ENCODE measurements around the gene PRM2.
A peak's percentile ranks its signal among the peaks of the same experiment; 100 is the strongest.

The PRM2 gene, protein sequence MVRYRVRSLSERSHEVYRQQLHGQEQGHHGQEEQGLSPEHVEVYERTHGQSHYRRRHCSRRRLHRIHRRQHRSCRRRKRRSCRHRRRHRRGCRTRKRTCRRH

GRCh38 chr16:11276143-11276895 lies at the start of gene PRM2:
Gene PRM2 (minus strand): TSS chr16:11276480. CDS start chr16:11276370, 110 bp downstream.
- DNase-seq, result no peak

DNA sequence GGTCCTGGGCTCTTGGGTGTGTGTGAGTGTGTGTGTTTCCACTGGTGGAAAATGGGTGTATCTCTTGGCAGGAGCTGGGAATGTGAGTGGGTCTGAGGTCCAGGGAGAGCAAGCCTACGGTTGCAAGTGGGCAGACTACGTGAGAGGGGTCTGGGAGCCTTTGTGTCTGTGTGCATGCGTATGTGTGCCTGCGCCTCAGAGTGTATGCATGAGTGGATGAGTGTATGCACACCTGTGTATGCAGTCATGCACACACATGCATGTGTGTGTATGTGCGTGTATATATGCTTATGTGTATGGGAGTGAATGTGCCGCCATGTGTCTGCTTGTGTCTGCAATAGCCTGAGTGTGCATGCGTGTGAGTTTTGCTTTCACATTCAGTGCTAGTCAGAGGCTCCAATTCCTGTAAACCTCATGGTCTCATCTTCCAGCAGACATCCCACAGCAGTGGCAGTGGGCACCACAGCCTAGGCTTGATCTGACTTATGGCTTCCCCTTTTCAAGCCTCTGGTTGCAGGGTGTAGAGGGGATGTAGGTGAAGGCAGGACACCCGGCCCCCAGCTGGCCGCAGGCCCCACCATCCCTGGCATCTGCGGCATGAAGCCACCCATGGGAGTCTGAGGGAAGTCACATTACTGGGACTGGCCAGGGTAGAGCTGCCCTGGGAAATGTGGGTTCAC lies 49.3 kb upstream of the PRM2 start:
- no peak for DNase-seq

DNA sequence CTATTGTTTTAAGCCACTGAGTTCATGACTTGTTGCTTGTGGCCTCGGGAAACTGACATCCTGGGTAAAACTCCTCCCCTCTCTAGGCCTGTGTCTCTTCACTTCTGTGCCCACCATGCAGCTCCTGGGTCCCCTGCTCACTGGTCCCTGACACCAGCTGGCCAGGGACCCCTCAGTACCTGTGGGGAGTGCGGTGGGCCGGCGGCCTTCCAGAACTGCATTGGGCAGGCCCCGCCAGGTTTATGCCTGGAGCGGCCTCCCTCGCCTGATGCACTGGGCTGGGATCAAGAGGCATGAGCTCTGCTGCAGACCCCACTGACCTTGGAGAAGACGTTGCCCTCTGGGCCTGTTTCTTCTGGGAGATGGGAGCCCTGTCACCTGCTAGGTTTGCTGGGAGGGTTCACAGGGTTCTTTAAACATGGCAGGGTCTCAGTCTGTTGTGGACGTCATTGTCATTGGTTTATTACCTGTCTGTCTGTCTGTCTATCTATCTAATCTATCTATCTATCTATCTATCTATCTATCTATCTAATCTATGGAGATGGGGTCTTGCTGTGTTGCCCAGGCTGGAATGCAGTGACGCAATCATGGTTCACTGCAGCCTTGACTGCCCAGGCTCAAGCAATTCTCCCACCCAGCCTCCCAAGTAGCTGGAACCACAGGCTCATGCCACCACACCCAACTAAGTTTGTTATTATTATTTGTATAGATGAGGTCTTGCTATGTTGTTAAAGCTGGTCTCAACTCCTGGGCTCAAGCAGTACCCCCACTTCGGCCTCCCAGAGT lies 47.5 kb upstream of the PRM2 start:
- no peak for DNase-seq

DNA sequence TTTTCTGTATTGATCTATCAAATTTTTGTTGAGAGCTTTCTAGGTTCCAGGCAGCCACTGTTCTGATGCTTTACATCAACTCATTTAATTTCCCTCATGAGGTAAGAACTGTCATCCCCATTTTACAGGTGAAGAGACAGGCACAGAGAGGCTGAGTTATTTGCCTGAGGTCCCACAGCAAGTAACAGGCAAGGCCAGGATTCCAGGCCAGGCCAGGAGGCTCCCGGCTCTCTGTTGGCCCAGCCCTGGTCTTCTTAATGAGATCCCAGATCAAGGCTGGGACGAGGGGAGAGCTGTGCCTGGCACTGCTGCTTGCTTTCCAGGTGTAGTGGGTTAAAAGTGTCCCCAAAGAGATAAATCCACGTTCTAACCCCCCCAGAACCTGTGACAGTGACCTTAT lies 46.5 kb upstream of the PRM2 start:
- DNase-seq, result no peak

- no peak for DNase-seq
Measured at GRCh38 chr16:11321662-11322061, 45.4 kb upstream of the PRM2 start.

- no peak for DNase-seq
Measured at GRCh38 chr16:11320170-11320569, 43.9 kb upstream of the PRM2 start.

- DNase-seq, result no peak
Measured at GRCh38 chr16:11319529-11320146, 43.4 kb upstream of the PRM2 start.

DNA sequence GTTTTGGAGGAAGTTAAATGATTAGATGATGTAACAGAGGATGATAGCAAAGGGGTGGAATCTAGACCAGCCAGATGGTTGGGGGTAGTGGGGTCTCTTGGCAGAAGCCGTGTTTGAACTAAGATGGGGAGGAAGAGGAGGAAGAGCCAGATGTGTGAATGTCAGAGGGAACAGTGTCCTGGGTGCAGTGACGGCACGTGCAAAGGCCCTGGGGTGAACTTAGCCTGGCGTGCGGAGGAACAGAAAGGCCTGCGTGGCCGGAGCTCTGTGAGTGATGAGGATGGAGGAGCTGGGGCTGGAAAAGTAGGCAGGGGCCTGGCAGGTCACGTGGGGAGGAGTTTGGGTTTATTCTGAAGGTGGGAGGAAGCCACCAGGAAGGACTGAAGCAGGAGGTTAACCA lies 42.5 kb upstream of the PRM2 start:
- no peak for DNase-seq

DNA sequence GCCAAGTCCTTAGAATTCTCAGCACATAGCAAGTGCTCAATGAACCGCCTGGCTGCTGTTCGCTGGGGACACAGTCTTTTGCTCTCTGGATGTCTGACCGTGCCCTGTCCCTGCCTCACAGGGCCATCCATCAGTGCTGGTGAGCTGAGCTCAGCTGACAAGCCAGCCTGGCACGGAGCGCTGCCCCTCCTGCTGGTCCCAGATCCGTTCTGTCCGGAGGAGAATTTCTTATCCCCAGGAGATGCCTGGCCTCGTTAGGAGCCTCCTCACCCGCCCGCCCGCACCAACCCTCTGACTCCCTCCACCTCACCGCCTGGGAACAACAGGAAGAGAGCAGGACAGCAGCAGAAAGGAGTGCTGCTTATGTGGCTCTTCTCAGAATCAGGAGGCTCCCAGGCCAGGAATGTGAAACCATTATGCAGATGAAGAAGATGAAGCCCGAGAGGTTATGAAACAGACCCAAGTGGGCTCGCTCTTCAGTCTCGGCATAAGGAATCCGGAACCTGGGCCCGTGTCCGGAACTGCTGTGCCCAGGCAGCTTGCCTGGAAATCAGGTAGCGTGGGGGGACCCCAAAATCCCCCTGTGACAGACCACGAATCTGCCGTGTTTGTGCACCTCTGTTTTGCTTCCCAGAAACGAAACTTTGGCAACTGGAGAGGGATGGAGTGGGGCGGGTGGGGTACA lies 40.2 kb upstream of the PRM2 start:
- no peak for DNase-seq

DNA sequence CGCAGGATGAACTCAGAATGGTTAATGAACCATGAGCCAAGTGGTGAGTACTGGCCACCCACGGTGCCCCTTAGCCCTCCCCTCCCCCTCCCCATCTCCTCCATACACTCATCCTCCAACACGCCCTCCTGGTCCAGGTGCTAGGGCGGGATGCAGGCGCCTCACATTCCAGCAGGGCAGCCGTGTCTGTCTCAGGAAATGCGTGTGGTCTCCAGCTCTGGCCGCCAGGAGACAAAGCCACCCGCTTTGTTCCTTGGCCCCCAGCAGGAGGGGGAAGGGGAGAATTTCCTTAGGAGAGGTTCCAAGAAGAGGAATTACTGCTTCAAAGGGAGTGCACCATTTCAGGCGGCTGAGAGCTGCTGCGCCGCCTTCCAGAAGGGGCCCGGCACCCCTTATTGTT lies 39.2 kb upstream of the PRM2 start:
- no peak for DNase-seq

DNA sequence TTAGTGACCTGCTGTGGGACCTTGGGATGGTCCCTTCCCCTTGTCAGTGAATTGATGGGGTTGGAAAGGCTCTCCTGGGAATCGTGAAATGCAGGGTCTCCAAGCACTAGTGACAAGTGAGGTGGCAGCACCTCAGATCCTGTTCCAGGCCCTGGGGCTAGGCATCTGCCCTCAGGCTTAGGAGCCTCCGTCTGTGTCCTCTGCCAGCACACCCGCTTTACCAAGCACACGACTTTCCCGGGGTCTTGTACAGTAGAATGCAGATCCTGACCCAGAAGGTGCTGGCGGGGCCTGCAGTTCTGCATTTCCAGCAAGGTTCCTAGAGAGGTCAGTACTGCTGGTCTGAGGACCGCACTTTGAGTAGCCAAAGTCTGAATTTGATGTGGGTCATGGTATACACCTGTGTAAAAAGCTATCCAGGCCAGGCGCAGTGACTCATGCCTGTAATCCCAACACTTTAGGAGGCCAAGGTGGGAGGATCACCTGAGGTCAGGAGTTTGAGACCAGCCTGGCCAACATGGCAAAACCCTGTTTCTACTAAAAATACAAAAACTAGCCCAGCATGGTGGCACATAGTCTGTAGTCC lies 38.1 kb upstream of the PRM2 start:
- no peak for DNase-seq

DNA sequence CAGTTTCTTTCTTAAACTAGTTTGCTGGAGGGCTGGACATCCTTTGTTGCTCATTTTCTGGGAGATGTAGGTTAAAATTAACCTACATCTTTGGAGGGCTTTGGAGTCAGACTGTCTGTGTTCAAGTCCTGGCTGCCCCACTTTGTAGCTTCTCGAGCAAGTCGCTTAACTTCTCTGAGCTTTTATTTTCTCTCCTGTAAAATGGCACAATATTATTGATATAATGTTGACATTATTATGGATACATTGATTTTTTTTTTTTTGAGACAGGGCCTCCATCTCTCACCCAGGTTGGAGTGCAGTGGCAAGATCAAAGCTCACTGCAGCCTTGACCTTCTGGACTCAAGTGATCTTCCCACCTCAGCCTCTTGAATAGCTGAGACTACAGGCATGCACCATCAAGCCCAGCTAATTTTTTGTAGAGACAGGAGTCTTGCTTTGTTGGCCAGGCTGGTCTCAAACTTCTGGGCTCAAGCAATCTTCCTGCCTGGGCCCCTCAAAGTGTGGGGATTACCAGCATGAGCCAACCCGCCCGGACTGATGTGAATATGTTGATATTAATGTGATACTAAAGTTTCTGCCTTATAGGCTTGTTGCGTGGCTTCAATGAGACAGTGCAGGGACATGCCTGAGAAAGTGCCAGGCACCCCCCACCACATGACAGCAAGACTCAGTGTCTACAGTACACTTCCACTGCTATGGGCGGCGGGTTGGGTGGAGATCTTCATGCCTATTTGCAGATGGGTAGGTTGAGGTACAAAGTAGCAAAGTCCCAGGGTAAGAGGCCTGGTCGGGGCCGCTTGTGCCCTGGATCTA lies 37.4 kb upstream of the PRM2 start:
- DNase-seq, result no peak

- peak in 1 of 2 donors; percentile 8 for DNase-seq
Measured at GRCh38 chr16:11312718-11313492, 36.6 kb upstream of the PRM2 start.

DNA sequence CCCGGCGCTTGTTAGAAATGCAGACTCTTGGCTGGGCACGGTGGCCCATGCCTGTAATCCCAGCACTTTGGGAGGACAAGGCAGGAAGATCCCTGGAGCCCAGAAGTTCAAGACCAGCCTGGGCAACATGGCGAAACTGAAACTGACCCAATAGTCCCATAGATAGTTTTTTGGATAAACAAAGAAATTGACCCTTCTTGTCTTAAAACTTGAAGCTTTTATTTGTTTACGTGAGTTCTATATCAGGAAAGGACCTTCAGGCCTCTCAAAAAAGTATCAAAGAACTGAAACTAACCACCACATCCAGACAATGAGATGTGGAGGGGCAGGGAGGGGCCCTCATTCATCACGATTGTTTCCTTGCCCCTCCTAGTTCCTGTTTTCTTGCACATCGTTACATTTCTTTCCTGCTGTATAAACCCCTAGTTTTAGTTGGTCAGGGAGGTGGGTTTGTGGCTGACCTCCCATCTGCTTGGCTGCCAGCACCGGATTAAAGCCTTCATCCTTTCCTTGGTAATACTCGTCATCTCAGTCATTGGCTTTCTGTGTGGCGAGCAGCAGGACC lies 34.8 kb upstream of the PRM2 start:
- no peak for DNase-seq

DNA sequence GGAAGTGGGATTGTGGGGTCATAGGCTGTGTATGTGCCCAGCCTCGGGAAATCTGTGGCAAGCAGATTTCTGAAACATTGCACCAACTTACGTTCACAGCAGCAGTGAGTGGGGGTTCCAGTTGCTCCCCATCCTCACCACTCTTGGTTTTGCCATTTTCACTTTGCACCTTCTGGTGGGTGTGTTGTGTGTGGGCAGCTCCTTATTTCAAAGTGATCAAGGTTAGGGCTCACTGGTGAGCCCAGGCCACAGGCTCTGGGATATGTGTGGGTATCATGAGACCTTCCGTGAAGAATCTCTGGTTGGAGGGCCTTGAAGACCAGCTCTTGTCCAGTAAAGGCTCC lies 34.3 kb upstream of the PRM2 start:
- no peak for DNase-seq

DNA sequence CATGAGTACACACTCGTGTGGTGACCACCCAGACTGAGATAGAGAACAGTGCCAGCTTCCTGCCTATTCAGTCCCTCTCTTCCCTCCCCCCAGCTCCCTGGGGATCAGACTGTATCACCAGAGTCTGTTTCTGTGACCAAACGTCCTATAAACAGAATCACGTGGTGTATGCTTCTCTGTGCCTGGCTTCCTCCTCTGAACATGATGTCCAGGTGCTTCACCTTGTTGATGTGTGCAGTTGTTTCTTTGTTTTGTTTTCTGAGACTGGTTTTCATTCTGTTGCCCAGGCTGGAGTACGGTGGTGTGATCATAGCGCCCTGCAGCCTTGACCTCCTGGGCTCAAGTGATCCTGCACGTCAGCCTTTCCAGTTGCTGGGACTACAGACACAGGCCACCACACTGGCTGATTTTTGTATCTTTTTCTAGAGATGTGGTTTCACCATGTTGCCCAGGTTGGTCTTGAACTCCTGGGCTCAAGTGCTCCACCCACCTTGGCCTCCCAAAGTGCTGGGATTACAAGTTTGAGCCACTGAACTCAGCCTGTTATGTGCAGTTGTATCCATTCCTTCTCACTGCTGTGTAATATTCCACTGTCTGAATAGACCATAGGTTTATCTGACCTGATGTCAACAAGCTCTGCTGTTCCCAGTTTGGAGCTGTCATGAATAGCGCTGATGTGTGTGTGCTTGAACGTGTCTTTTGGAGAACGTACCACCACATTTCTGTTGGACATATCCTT lies 33.8 kb upstream of the PRM2 start:
- no peak for DNase-seq

DNA sequence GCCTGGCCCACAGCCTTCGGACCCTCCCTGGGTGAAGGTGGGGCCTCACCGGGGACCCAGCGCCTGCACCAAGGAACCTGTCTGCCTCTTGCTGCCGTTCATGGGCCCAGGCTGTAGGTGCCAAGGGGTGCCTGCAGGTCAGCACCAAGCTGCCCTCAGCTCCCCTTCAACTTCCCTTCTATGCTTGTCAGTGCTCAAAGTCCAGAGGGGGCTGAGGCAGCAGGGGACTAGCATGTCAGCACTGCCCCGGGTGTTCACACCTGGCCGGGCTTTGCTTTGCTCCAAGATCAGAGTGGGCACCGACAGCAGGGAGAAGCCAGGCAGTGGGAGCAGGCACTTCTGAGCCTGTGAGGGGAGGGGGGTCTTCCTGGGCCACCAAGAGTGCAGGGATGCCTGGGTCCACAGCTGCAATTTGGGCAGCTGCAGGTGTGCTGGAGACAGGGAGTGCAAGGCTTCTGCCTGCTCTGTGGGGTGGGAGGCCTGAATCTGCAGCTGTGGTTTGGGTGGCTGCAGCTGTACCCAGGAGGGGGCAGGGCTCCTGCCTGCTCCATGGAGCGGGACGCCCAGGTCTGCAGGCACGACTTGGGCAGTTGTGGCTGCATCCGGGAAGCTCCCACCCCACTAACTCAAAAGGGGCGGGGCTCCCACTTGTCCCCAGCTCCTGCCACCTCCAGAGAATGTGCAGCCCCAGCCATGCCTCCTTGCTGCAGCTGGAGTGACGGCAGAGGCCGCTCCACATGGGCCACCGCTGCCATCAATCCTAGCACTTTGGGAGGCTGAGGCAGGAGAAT lies 32.4 kb upstream of the PRM2 start:
- no peak for DNase-seq

DNA sequence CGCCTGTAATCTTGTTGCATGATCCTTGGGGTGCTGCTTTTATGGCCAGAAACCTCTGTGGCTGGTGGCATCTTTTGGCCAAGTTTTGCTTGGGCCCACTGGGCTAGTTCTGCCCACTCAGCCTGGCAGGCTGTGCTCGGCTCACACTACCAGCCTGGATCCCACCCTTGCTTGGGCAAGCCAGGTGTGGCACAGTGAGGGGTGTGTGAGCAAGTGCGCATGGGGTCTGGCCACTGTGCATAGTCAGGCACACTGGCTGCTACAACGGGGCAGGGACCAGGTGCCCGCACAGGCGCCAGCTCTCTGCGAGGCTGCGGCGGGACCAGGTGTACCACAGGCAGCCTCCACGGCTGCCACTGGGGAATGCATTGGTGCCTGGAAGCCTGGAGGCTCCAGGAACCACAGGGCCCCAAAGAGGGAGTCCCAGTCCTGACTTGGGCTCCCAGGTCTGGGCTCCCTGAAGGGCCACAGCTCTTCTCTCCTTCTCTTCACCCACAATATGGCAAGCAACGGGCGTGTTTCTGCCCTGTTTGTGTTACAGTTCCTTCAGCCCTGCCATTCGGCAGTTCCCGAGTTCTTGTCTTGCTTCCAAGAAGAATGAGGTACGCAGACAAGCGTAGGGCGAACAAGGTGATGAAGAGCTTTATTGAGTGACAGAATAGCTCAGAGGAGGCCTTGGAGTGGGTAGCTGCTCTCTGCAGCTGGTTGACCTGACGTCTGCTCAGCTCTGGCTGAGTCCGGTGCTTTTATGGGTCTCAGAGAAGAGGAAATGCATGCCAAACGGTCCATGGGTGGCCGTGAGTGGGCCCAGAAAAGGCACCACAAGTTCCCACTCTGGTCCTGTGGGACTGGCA lies 31.6 kb upstream of the PRM2 start:
- no peak for DNase-seq
